ENCODE measurements around the gene PCDHGB2.
A peak's percentile ranks its signal among the peaks of the same experiment; 100 is the strongest.
"Not testable (repeated sequence)": the region's sequence is repeated elsewhere in the genome, so short reads cannot be mapped to it uniquely, and the experiment has no call there.

The PCDHGB2 gene

DNA sequence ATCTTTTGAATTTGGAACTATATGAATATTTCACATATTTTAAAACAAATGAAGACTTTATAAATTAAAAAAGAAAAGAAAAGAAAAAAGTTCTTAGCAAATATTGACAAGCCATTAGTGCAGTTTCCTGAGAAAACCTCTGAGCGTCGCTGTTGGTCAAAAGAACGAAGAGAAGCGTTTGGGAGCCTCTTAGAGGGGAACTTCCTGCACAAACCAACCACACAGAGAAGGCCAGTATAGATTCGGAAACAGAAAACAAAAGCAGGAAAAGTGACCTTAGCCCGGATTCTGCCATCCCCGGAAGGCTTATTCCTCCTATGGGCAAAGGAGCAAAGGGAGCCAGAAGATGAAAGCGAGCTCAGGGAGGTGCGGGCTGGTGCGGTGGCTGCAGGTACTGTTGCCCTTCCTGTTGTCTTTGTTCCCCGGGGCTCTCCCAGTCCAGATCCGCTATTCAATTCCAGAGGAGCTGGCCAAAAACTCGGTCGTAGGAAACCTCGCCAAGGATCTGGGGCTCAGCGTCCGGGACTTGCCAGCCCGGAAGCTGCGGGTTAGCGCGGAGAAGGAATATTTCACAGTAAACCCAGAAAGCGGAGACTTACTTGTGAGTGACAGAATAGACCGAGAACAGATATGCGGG lies at the start of gene PCDHGB2:
PCDHGB2 (plus strand) TSS at position 205 of the 637 bp plus-strand sequence; CDS start at position 347, 142 bp downstream.
- peak; percentile 38 for DNase-seq

DNA sequence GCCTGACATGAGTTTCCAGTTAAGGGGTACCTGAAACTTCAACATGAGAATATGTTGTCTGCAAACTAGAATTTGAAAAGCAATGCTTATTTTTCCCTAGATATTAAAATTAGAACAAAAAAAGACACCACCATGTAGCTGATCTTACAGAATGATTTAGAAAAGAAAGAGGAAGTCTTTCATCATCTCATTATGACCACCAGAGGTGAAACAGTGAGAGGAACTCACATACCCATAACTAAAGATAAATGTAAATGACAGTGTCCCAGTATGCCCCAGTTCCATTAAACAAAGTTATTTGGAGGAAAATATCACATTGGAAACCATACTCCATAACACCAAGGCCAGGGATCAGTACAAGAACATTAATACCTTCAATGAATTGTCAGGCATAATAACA lies 46.1 kb upstream of the PCDHGB2 start:
- DNase-seq, result no peak

DNA sequence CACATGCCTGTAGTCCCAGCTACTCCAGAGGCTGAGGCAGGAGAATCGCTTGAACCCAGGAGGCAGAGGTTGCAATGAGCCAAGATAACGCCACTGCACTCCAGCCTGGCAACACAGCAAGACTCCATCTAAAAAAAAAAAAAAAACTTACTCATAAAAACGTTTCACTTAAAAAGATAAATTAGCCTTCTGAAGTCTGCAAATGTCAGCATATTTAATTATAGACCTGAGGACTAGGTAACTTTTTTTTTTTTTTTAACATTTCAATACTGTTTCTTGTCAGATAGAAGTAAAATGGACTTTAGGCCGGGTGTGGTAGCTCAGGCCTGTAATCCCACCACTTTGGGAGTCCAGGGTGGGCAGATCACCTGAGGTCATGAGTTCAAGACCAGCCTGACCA lies 42.8 kb upstream of the PCDHGB2 start:
- DNase-seq, result not testable (repeated sequence)

DNA sequence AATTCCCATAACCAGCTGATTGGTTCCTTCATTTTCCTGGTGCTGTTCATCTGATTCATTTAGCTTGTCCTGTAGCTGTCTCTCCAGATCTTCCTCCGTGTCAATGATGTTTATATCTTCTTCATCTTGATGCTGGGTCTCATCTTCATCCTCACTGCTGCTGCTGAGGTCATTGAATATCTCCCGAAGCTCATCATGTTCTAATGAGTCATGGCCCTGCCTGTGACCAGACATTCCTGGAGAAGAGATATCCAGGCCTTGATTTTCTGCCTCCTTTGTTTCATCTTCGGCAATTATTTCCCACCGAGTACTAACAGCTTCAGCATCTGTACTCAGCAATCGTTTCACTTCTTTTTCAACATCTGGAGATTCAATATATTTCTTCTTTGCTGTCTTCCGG lies 40.6 kb upstream of the PCDHGB2 start:
- no peak for DNase-seq

DNA sequence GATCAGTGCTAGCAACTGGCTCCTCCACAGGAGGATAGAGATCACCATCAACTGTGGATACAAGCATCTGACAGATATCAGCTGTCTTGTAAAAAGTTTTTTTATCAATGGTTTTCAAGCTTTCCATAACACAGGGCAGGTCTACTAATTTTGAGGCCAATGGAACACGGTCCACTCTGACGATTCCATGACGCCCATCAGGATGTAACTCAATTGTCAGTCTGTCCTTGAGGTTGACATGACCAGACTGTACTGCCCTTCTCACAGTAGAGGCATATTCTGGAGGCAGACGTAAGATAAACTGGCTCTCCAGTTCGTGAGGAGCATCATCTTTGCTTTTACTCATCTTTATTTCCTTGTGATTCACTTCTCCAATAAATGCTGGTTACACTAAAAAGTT lies 40.1 kb upstream of the PCDHGB2 start:
- no peak for DNase-seq

DNA sequence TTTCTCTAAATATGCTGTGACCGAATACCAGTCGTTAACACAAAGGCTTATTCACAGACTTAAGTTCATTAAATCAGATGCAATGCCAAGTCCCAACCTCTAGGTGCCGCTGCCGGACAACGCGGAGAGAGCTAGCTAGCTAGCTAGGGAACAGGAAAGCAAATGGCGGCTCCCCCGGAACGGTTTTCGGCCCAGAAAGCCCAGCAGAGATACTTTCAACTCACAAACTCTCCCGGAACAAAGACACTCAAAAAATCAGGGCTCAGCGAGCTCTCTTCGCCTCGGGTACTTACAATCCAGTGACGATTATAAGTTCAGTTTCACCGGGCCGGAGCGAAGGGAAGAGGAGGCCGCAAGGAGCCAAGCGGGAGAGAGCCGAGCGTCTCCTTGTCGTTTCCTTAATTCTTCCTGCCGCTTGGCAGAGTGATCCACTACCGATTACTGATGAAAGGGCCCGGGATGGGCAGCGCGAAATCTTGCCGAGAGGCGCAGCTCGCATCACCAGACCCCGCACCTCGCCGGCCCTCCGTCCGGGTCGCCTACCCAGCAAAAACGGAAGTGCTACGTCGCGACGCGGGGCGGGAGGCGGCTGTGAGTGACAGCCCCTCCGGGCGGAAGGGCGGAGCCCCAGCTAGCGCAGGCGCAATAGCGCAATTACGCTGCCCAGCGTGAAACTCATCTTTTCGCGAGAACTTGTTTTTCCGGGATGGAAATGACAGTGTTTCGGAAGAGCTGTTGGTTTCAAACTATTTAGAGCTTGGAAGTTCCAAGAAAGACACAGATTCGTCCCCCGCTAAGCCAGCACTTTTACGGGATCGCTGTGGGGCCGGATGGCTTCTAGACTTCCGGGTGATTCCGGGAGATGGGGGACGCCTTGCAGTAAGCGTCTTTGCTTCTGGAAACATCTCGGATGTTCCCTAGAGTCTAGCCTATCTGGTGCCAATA lies 39.3 kb upstream of the PCDHGB2 start, which contains the start of gene TAF7:
TAF7 (minus strand) TSS at position 560 of the 945 bp plus-strand sequence. CDS start 740 bp downstream, outside the sequence.
- DNase-seq, result peak; percentile 91

DNA sequence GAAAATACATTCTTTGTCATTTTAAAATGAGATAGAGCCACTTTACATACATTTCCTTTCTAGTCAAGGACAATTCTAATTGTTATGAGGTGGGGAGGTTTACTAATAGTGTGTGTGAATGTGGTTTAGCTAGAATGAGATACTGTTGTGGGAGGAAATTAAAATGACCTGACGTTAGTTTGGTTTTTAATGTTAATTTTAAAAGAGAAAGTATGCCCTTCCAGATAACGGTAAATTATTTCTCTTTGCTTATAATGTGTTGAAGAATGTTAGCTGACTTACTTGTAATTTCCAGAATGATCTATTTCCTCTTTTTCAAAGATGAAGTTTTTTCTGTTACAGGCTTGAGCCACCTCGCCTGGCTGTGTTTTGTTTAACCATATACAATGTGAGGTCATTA lies 37.5 kb upstream of the PCDHGB2 start:
- DNase-seq, result no peak

DNA sequence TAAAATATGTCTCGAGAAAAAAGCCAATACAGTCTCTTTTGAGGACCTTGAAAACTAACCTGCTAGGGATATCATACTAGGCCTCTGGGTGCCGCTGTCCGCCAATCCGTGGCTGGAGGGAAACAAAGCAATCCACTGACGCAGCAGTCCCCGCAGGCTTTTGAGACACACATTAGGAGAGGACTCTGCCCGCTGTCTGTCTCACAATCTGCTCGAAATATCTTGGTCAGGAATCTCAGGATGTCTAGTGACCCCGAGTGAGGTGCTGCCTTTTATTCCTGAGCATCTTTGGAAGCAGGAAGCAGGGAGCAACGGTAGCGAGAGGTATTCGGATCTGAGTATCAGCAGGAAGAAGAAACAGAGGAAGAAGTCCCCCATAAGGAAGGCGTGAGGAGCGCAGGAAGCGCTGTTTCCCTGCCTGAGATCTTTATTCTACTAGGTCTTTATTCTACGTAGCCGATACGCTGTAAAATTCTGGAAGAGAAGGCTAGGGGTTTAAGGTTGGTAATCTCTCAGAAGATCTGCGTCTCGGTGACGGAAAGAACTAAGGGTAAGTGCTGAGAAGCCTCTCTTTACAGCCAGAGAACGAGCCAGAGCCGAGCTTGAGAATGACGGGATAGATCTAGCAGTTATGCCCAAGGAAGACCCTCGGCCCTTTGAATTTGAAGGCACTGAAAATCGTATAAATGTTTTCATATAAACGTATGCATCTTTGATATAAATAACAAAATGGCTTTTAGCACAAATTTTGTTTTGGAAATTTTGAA lies 33.5 kb upstream of the PCDHGB2 start:
- DNase-seq, result peak; percentile 76

DNA sequence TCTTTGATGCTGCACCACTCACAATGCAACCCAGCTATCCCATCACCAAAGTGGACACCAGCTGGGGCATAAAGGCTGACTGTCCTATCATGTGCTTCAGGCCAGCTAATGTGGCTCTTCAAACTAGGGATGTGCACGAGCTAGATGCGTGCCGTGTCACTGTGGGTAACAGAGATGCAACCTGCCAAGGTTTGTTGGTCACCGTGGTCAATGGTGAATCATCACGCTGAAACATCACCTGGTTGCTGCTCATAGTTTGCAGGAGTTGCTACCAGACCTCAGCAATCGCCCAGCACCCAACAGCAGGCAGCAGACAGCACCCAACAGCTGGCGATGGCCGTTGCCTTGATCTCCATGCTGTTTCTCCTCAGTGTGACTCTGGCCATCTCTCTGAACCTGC lies 31.6 kb upstream of the PCDHGB2 start:
- no peak for DNase-seq

DNA sequence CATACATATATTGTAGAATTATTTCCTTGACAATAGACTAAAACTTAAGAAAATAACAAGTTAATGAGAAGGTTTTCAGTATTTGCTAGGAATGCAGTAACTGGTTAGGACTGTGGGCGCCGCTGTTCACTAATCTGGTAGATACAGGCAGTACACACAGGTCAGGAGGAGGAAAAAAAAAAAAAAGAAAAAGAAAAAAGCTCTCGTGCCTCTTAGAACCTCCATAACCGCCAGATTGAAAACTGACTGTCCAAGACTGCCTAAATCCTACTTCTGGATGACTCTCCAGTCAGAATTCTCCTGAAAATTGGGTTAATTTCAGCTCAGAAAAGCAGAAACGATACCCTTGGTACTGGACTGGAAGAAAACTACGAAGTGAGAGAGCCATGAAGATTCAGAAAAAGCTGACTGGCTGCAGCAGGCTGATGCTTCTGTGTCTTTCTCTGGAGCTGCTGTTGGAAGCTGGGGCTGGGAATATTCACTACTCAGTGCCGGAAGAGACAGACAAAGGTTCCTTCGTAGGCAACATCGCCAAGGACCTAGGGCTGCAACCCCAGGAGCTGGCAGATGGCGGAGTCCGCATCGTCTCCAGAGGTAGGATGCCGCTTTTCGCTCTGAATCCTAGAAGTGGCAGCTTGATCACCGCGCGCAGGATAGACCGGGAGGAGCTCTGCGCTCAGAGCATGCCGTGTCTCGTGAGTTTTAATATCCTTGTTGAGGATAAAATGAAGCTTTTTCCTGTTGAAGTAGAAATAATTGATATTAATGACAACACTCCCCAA lies 29.3 kb upstream of the PCDHGB2 start, which contains the start of gene PCDHGA1:
PCDHGA1 (plus strand) TSS at position 216 of the 782 bp plus-strand sequence.
- DNase-seq, result peak; percentile 17

DNA sequence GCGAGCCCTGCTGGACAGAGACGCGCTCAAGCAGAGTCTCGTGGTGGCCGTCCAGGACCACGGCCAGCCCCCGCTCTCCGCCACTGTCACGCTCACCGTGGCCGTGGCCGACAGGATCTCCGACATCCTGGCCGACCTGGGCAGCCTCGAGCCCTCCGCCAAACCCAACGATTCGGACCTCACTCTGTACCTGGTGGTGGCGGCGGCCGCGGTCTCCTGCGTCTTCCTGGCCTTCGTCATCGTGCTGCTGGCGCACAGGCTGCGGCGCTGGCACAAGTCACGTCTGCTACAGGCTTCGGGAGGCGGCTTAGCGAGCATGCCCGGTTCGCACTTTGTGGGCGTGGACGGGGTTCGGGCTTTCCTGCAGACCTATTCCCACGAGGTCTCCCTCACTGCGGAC lies 27.2 kb upstream of the PCDHGB2 start:
- DNase-seq, result not testable (repeated sequence)

DNA sequence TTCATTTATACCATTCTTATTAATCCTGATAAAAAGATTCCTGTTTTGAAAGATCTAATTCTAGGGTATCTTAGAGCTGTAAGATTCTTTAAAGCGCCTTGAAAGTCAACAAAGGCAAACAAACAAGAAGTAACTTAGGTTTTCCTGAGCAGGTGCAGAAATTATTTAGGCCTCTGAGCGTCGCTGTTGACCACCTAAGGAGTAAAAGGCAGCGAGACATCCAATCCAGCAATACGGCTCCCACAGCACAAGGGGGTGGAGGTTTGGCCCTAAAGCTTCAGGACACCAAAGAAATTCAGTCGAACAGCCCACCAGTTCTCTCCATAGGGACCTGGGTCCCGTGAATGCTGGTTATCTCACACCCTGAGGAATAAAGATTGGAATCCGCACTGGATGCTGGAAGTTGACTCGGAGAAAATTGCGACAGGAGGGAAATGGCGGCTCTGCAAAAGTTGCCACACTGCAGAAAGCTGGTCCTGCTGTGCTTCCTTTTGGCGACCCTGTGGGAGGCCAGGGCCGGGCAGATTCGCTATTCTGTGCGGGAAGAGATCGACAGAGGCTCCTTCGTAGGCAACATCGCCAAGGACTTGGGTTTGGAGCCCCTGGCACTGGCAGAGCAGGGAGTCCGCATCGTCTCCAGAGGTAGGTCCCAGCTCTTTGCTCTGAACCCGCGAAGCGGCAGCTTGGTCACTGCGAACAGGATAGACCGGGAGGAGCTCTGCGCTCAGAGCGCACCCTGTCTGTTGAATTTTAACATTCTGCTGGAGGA lies 21.1 kb upstream of the PCDHGB2 start, which contains the start of gene PCDHGA2:
PCDHGA2 (plus strand) TSS at position 223 of the 769 bp plus-strand sequence.
- DNase-seq, result peak; percentile 30

DNA sequence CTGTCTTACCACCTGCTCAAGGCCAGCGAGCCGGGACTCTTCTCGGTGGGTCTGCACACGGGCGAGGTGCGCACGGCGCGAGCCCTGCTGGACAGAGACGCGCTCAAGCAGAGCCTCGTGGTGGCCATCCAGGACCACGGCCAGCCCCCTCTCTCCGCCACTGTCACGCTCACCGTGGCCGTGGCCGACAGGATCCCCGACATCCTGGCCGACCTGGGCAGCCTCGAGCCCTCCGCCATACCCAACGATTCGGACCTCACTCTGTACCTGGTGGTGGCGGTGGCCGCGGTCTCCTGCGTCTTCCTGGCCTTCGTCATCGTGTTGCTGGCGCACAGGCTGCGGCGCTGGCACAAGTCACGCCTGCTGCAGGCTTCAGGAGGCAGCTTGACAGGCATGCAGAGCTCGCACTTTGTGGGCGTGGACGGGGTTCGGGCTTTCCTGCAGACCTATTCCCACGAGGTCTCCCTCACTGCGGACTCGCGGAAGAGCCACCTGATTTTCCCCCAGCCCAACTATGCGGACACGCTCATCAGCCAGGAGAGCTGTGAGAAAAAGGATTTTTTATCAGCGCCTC lies 18.9 kb upstream of the PCDHGB2 start:
- not testable (repeated sequence) for DNase-seq

DNA sequence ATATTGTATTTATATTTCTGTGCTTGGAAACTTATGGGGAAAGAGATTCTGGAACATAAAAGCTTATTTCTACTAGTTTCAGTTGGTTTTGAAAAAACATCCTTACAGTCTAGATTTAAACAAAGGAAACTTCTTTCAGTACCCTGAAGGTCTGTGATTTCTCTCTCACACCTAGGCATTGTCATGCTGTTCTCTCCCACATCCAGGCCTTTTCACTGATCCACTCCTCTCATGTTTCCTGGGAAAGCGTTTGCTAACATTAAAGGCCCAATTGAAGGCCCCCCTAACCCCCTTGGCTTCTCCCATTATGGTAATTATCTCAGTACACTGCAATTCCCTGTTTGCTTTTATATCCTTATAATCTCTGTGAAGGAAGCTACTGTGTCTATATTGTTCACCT lies 17.0 kb upstream of the PCDHGB2 start:
- no peak for DNase-seq

DNA sequence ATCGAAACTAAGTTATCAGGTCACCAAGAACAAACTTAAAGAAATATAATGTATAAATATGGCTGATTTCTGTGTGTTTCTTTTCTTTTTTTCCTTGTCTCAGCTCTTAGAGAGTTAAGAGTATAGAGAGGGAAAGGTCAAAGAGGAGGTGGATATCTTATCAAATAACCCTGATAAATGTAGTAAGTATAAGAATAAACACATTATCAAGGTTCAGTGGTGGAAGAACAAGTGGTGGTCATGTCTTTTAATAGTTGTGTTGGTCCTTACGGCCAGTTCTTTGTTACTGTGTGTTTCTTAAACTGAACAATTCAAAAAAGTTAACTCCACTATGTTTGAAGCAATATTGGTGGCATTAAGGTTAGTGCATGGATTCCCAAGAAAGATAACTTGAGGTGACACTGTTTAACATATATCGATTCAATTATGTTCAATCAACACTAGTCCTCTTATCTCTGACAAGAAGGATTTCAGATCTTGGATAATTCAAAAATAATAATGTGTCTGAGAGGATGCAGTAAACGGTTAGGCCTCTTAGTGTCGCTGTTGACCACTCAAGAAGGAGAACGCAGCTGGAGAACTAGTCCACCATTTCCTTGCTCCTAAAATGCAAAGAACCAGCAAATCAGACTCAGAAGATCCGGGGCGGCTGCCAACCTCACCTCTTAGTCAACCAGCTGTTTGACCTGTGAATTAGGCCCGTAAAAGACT lies 16.4 kb upstream of the PCDHGB2 start, which contains the start of gene PCDHGA3:
PCDHGA3 (plus strand) TSS at position 588 of the 711 bp plus-strand sequence. CDS start 205 bp downstream, outside the sequence.
- peak; percentile 13 for DNase-seq

DNA sequence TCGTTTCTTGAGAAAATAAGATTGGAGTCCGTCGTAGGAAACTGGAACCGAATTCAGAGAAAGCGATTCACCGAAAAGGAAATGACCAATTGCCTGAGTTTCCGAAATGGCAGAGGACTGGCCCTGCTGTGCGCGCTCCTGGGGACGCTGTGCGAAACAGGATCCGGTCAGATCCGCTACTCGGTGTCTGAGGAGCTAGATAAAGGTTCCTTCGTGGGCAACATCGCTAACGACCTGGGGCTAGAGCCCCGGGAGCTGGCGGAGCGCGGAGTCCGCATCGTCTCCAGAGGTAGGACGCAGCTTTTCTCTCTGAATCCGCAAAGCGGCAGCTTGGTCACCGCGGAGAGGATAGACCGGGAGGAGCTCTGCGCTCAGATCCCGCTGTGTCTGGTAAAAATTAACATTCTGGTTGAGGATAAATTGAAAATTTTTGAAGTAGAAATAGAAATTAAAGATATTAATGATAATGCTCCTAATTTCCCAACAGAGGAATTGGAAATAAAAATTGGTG lies 15.8 kb upstream of the PCDHGB2 start:
- DNase-seq, result no peak

DNA sequence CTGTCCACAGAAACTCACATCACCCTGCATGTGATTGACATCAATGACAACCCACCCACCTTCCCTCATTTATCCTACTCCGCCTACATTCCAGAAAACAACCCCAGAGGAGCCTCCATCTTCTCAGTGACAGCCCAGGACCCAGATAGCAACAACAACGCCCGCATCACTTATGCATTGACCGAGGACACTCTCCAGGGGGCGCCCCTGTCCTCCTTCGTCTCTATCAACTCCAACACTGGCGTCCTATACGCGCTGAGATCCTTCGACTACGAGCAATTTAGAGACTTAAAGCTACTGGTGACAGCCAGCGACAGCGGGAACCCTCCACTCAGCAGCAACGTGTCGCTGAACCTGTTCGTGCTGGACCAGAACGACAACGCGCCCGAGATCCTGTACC lies 14.5 kb upstream of the PCDHGB2 start:
- no peak for DNase-seq

DNA sequence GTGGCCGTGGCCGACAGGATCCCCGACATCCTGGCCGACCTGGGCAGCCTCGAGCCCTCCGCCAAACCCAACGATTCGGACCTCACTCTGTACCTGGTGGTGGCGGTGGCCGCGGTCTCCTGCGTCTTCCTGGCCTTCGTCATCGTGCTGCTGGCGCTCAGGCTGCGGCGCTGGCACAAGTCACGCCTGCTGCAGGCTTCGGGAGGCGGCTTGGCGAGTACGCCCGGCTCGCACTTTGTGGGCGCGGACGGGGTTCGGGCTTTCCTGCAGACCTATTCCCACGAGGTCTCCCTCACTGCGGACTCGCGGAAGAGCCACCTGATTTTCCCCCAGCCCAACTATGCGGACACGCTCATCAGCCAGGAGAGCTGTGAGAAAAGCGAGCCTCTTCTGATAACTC lies 13.8 kb upstream of the PCDHGB2 start:
- DNase-seq, result not testable (repeated sequence)

DNA sequence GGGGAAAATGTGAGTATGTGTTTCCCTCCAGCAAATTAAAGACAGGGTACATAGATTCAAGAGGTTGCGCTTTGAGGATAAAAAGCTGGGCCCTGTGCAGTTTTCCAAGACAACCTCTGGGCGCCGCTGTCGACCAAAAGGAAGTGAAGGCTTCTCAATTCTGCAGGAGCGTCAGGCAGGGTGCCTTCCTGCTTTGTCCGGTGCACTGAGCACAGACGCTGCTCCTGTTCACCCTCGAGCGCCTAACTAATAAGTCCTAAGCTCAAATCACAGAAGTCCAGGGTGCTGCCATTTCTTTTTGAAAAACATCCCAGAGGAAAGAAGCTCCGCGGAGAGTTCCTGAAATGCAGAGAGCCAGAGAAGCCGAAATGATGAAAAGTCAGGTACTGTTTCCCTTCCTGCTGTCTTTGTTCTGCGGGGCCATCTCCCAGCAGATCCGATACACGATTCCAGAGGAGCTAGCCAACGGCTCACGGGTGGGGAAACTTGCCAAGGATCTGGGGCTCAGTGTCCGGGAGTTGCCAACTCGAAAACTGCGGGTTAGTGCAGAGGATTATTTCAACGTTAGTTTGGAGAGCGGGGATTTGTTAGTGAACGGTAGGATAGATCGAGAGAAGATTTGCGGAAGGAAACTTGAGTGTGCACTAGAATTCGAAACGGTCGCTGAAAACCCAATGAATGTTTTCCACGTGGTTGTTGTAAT lies 9.7 kb upstream of the PCDHGB2 start, which contains the start of gene PCDHGB1:
PCDHGB1 (plus strand) TSS at position 183 of the 703 bp plus-strand sequence; CDS start at position 345, 162 bp downstream.
- DNase-seq, result peak; percentile 50
